ENCODE measurements around the gene KIF22.

The KIF22 gene

GRCh38 chr16:29848420-29849297, 58.1 kb downstream of the KIF22 start:
- Histone ChIP-seq H2AFZ (ENCODE audit: insufficient read depth, low read length, poor library complexity) (no peak overlapping the region), H3K36me3 (ENCODE audit: control insufficient read depth in 1 of 2, insufficient read depth in 2 of 2, low read length in 2 of 2) (peaks cover 0 to 2% of the 10 kb centered on the region in 2 experiments), H3K4me1 (ENCODE audit: control insufficient read depth in 1 of 2, insufficient read depth in 2 of 2, low read length in 2 of 2) (peaks cover 6 to 7% of the 10 kb centered on the region in 2 experiments), H3K79me1 (ENCODE audit: low read length) (no peaks in the 10 kb centered on the region), H3K14ac (ENCODE audit: low read length) (no peak overlapping the region), H3K9ac (ENCODE audit: low read length) (no peak overlapping the region), H4K91ac (ENCODE audit: low read depth, low read length) (no peak overlapping the region), H3K9me3 (ENCODE audit: insufficient read depth, low read depth, low read length) (peaks cover 1% of the 10 kb centered on the region), H4K8ac (ENCODE audit: low read depth, low read length) (no peak overlapping the region), H3K79me2 (ENCODE audit: control insufficient read depth, insufficient read depth, low read length, poor library complexity) (no peaks in the 10 kb centered on the region), H3K23ac (ENCODE audit: low read length) (no peak overlapping the region), H2BK5ac (ENCODE audit: low read depth, low read length, poor library complexity) (no peak overlapping the region), H3K27me3 (ENCODE audit: insufficient read depth, low read length) (no peaks in the 10 kb centered on the region), H3K18ac (ENCODE audit: low read length) (no peak overlapping the region), H3K4ac (ENCODE audit: low read depth, low read length) (no peak overlapping the region), H3K27ac (ENCODE audit: low read depth, low read length) (no peak overlapping the region), H3K4me3 (ENCODE audit: low read depth, low read length) (no peak overlapping the region), H2BK120ac (ENCODE audit: insufficient read depth, low read length, poor library complexity) (no peak overlapping the region), H4K12ac (ENCODE audit: low read depth, low read length) (no peak overlapping the region), H2AK5ac (ENCODE audit: low read length) (no peak overlapping the region), H2BK12ac (ENCODE audit: low read length) (no peak overlapping the region), H3K4me2 (ENCODE audit: low read length) (no peak overlapping the region)
- no CpG with 5 or more reads among the region's 15 CpGs for WGBS (ENCODE audit: extremely low coverage, insufficient coverage, insufficient read length)
- DNase-seq, result peak; percentile 66 to 83

- peak overlapping the region; percentile 23 for H2BK12ac ChIP-seq (ENCODE audit: low read length)
These were observed 59.0 kb downstream of the KIF22 start for GRCh38 chr16:29849505-29849904.

GRCh38 chr16:29850998-29851397, 60.4 kb downstream of the KIF22 start:
- peaks cover 0 to 2% of the 10 kb centered on the region in 2 experiments for H3K36me3 ChIP-seq (ENCODE audit: control insufficient read depth in 1 of 2, insufficient read depth in 2 of 2, low read length in 2 of 2)
- H2BK5ac ChIP-seq (ENCODE audit: low read depth, low read length, poor library complexity), result no peak overlapping the region
- no peaks in the 10 kb centered on the region for H3K79me2 ChIP-seq (ENCODE audit: control insufficient read depth, insufficient read depth, low read length, poor library complexity)
- H3K4ac ChIP-seq (ENCODE audit: low read depth, low read length), result no peak overlapping the region
- no peak overlapping the region for H2AK5ac ChIP-seq (ENCODE audit: low read length)
- H3K4me2 ChIP-seq (ENCODE audit: low read length), result no peak overlapping the region
- H3K79me1 ChIP-seq (ENCODE audit: low read length), result no peaks in the 10 kb centered on the region
- H3K9me3 ChIP-seq (ENCODE audit: insufficient read depth, low read depth, low read length), result peaks cover 1% of the 10 kb centered on the region
- no CpG with 5 or more reads among the region's 3 CpGs for WGBS (ENCODE audit: extremely low coverage, insufficient coverage, insufficient read length)
- no peak overlapping the region for H3K23ac ChIP-seq (ENCODE audit: low read length)
- no peak overlapping the region for H3K14ac ChIP-seq (ENCODE audit: low read length)
- H3K18ac ChIP-seq (ENCODE audit: low read length), result no peak overlapping the region
- H4K8ac ChIP-seq (ENCODE audit: low read depth, low read length), result no peak overlapping the region
- H3K4me1 ChIP-seq (ENCODE audit: control insufficient read depth in 1 of 2, insufficient read depth in 2 of 2, low read length in 2 of 2), result peaks cover 4% of the 10 kb centered on the region in 2 experiments
- H3K27ac ChIP-seq (ENCODE audit: low read depth, low read length), result no peak overlapping the region
- no peak for DNase-seq
- no peak overlapping the region for H4K91ac ChIP-seq (ENCODE audit: low read depth, low read length)
- no peak overlapping the region for H3K4me3 ChIP-seq (ENCODE audit: low read depth, low read length)
- no peak overlapping the region for H3K9ac ChIP-seq (ENCODE audit: low read length)
- H2BK12ac ChIP-seq (ENCODE audit: low read length), result no peak overlapping the region
- no peak overlapping the region for H2AFZ ChIP-seq (ENCODE audit: insufficient read depth, low read length, poor library complexity)
- H2BK120ac ChIP-seq (ENCODE audit: insufficient read depth, low read length, poor library complexity), result no peak overlapping the region
- no peak overlapping the region for H4K12ac ChIP-seq (ENCODE audit: low read depth, low read length)
- no peaks in the 10 kb centered on the region for H3K27me3 ChIP-seq (ENCODE audit: insufficient read depth, low read length)

More at GRCh38 chr16:29849505-29849904, 59.0 kb downstream of the KIF22 start:
- Histone ChIP-seq H3K4me3 (ENCODE audit: low read depth, low read length) (no peak overlapping the region), H4K91ac (ENCODE audit: low read depth, low read length) (no peak overlapping the region), H3K14ac (ENCODE audit: low read length) (no peak overlapping the region), H2BK120ac (ENCODE audit: insufficient read depth, low read length, poor library complexity) (peak overlapping the region; percentile 18), H3K27ac (ENCODE audit: low read depth, low read length) (no peak overlapping the region), H2AK5ac (ENCODE audit: low read length) (no peak overlapping the region), H4K12ac (ENCODE audit: low read depth, low read length) (no peak overlapping the region), H3K79me1 (ENCODE audit: low read length) (no peaks in the 10 kb centered on the region), H2BK5ac (ENCODE audit: low read depth, low read length, poor library complexity) (peak overlapping the region; percentile 31), H3K4me1 (ENCODE audit: control insufficient read depth in 1 of 2, insufficient read depth in 2 of 2, low read length in 2 of 2) (peaks cover 6 to 7% of the 10 kb centered on the region in 2 experiments), H3K18ac (ENCODE audit: low read length) (no peak overlapping the region), H2AFZ (ENCODE audit: insufficient read depth, low read length, poor library complexity) (peak overlapping the region; percentile 63), H3K9me3 (ENCODE audit: insufficient read depth, low read depth, low read length) (peaks cover 1% of the 10 kb centered on the region), H3K23ac (ENCODE audit: low read length) (no peak overlapping the region), H3K27me3 (ENCODE audit: insufficient read depth, low read length) (no peaks in the 10 kb centered on the region), H3K4ac (ENCODE audit: low read depth, low read length) (no peak overlapping the region), H3K9ac (ENCODE audit: low read length) (no peak overlapping the region), H3K79me2 (ENCODE audit: control insufficient read depth, insufficient read depth, low read length, poor library complexity) (no peaks in the 10 kb centered on the region), H3K36me3 (ENCODE audit: control insufficient read depth in 1 of 2, insufficient read depth in 2 of 2, low read length in 2 of 2) (peaks cover 0 to 2% of the 10 kb centered on the region in 2 experiments), H3K4me2 (ENCODE audit: low read length) (peak overlapping the region; percentile 30), H4K8ac (ENCODE audit: low read depth, low read length) (peak overlapping the region; percentile 55)
- WGBS (ENCODE audit: extremely low coverage, insufficient coverage, insufficient read length), result no CpG with 5 or more reads among the region's 5 CpGs
- DNase-seq, result peak; percentile 22 to 39

GRCh38 chr16:29852654-29853053, 62.1 kb downstream of the KIF22 start:
- no peak overlapping the region for H3K27ac ChIP-seq (ENCODE audit: low read depth, low read length)
- no peaks in the 10 kb centered on the region for H3K79me2 ChIP-seq (ENCODE audit: control insufficient read depth, insufficient read depth, low read length, poor library complexity)
- H3K23ac ChIP-seq (ENCODE audit: low read length), result no peak overlapping the region
- no peaks in the 10 kb centered on the region for H3K9me3 ChIP-seq (ENCODE audit: insufficient read depth, low read depth, low read length)
- H2AK5ac ChIP-seq (ENCODE audit: low read length), result no peak overlapping the region
- no peak overlapping the region for H4K8ac ChIP-seq (ENCODE audit: low read depth, low read length)
- H2BK12ac ChIP-seq (ENCODE audit: low read length), result no peak overlapping the region
- no peak overlapping the region for H2BK5ac ChIP-seq (ENCODE audit: low read depth, low read length, poor library complexity)
- H3K79me1 ChIP-seq (ENCODE audit: low read length), result no peaks in the 10 kb centered on the region
- H3K4me3 ChIP-seq (ENCODE audit: low read depth, low read length), result no peak overlapping the region
- H2BK120ac ChIP-seq (ENCODE audit: insufficient read depth, low read length, poor library complexity), result no peak overlapping the region
- H3K4me1 ChIP-seq (ENCODE audit: control insufficient read depth in 1 of 2, insufficient read depth in 2 of 2, low read length in 2 of 2), result peaks cover 4% of the 10 kb centered on the region in 2 experiments
- H3K14ac ChIP-seq (ENCODE audit: low read length), result no peak overlapping the region
- H3K27me3 ChIP-seq (ENCODE audit: insufficient read depth, low read length), result no peaks in the 10 kb centered on the region
- no peak overlapping the region for H4K91ac ChIP-seq (ENCODE audit: low read depth, low read length)
- H4K12ac ChIP-seq (ENCODE audit: low read depth, low read length), result no peak overlapping the region
- no peak overlapping the region for H3K4me2 ChIP-seq (ENCODE audit: low read length)
- H3K4ac ChIP-seq (ENCODE audit: low read depth, low read length), result no peak overlapping the region
- no peak for DNase-seq
- no CpG with 5 or more reads among the region's 7 CpGs for WGBS (ENCODE audit: extremely low coverage, insufficient coverage, insufficient read length)
- no peak overlapping the region for H3K9ac ChIP-seq (ENCODE audit: low read length)
- H2AFZ ChIP-seq (ENCODE audit: insufficient read depth, low read length, poor library complexity), result no peak overlapping the region
- no peak overlapping the region for H3K18ac ChIP-seq (ENCODE audit: low read length)
- H3K36me3 ChIP-seq (ENCODE audit: control insufficient read depth in 1 of 2, insufficient read depth in 2 of 2, low read length in 2 of 2), result no peaks in the 10 kb centered on the region

All from trophoblast cell (in vitro differentiated cells and primary cell).